Activated CD4-positive, alpha-beta T cell treated with anti-CD3 and anti-CD28 coated beads, Interleukin-2, amount 50 U/mL, for 1 hour (primary cell): ENCODE data around the gene KLHL29.

ENCODE experiments used
- DNase-seq: peaks from one replicate; pipeline ENCODE4 v3.0.0-alpha.2; 2020

KLHL29 gene

DNA sequence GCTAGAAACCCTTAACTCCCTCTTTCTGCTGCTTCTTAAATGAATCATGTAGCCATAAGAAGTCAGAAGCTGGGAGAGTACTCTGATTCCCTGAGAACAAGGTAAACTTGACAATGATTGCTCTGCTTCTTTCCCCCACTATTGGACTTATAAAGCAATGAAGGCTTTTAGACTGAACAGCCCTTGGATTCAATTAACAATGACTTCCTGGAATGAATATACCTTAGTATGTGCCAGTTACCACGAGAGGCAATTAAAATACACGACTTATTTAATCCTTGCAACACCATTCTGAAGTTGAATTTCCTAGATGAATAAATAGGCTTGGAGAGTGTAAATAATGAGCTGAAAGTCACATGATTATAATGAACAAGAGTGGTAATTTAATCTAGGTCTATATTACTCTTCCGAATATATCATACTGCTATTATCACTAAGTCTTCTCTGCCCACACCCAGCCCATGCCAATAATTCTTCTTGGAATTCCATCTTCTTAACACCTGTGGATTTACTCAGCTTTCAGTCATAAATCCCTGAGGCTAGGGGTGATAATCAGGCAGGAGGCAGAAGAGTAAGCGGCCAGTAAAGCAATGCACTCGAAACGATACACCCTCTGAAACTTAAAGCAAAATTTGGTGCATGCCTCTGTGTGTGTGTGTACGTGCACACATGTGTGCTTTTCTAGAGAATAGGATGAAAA lies 371.8 kb downstream of the KLHL29 start:
- DNase-seq = no peak

DNA sequence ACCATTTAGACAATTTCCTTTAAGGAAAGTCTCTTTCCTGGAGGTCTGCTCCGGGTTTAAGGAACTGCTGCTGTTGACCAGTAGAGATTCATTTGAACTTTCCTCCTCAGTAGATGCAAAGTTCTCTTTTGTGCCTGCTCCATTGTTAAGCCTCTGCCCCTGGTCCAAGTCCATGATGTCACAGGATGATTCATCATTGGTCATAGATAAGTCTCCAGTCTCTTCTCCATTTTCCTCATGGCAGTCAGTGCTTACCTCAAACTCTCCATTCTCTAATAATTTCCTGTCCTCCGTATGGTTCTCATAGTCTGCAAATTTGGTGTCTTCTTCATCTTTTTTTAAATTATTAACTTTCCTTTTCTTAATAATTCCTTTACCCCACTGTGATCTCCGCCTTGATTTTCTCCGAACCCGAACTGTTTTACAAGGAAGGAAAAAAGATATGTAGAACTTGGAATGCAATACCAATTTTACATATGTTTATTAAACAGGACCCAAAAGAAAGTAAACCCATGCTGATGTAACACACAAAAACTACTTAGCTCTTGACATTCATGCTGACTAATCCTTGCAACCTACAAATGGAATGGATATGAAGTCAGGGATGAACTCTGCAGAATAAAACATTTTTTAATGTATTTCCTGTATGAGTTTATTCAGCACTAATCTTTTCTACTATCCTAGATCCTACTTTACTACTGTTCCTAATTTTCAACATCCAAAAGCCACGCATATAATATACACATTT lies 372.9 kb downstream of the KLHL29 start:
- no peak for DNase-seq
